Measurements from ENCODE around the gene SEMA3F.

GRCh38 chr3:50227390-50228183 lies 72.5 kb downstream of the SEMA3F start:
- TF ChIP-seq, protein P1, sequence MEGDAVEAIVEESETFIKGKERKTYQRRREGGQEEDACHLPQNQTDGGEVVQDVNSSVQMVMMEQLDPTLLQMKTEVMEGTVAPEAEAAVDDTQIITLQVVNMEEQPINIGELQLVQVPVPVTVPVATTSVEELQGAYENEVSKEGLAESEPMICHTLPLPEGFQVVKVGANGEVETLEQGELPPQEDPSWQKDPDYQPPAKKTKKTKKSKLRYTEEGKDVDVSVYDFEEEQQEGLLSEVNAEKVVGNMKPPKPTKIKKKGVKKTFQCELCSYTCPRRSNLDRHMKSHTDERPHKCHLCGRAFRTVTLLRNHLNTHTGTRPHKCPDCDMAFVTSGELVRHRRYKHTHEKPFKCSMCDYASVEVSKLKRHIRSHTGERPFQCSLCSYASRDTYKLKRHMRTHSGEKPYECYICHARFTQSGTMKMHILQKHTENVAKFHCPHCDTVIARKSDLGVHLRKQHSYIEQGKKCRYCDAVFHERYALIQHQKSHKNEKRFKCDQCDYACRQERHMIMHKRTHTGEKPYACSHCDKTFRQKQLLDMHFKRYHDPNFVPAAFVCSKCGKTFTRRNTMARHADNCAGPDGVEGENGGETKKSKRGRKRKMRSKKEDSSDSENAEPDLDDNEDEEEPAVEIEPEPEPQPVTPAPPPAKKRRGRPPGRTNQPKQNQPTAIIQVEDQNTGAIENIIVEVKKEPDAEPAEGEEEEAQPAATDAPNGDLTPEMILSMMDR (IDR thresholded peaks at IDR 0.05; ENCODE audit: borderline replicate concordance, extremely low read depth, low read length, poor library complexity, severe bottlenecking): peak; percentile 75
- no peak for TF ChIP-seq EZH2 (IDR thresholded peaks at IDR 0.05; ENCODE audit: borderline replicate concordance, low read depth, low read length, severe bottlenecking)

All from DND-41 (cell line).